Thyroid gland (tissue), 4 donors: ENCODE data around the gene TMC6. TPM values are rescaled to one million over a fixed set of nuclear protein-coding genes. Genes with fewer than 3 reads are reported as not detected.

Experiments
- DNase-seq, 2 donors: peaks; one replicate each; pipeline ENCODE4 v3.0.0-alpha.2; 2019
- H3K27ac ChIP-seq, 3 donors: fragments of 200-600 bp; sonication (generic); 1 replicate in 2 of 3; 2 replicates in 1 of 3; pipeline ENCODE4 v1.5.1; 2016 to 2019; ENCODE audit warnings: mild to moderate bottlenecking in 1 of 3, moderate library complexity in 1 of 3
- H3K27me3 ChIP-seq: fragments of 200-600 bp; sonication (generic); one replicate; pipeline ENCODE4 v1.5.1; 2019
- H3K36me3 ChIP-seq, 2 donors: fragments of 200-600 bp; sonication (generic); one replicate each; pipeline ENCODE4 v1.5.1; 2016 to 2019
- H3K4me1 ChIP-seq, 2 donors: fragments of 200-600 bp; sonication (generic); one replicate each; pipeline ENCODE4 v1.5.1; 2017 to 2019
- H3K4me3 ChIP-seq, 3 donors: fragments of 200-600 bp; sonication (generic); replicated peaks in 1 of 3; 1 replicate in 2 of 3; 2 replicates in 1 of 3; pipeline ENCODE4 v1.5.1; 2016; ENCODE audit warnings: mild to moderate bottlenecking in 1 of 3
- H3K9me3 ChIP-seq: fragments of 200-600 bp; sonication (generic); one replicate; pipeline ENCODE4 v1.5.1; 2017
- CTCF ChIP-seq, 6 experiments: fragments of 200-600 bp in 3 of 6; fragments of 450-650 bp in 3 of 6; sonication (generic) in 3 of 6; IDR thresholded peaks; one replicate each; pipeline ENCODE4 v1.5.1; 2016 to 2019; ENCODE audit warnings: antibody characterized with exemption in 6 of 6, mild to moderate bottlenecking in 2 of 6, inconsistent platforms in 1 of 6, moderate library complexity in 1 of 6
- POLR2A ChIP-seq, 2 donors: fragments of 450-650 bp; IDR thresholded peaks; one replicate each; pipeline ENCODE4 v1.6.1; 2017; ENCODE audit warnings: antibody characterized with exemption in 2 of 2, mild to moderate bottlenecking in 2 of 2, moderate library complexity in 1 of 2
- WGBS, 2 donors: methylation state at CpG; one replicate each; pipeline ENCODE4 v1.1.5; 2017; 5-methylcytosine and 5-hydroxymethylcytosine counted together
- intact Hi-C: fragments of 100-400 bp; cut with DNase I; formaldehyde crosslinking; loops from one replicate; pipeline ENCODE4 v1.15.1; 2023
- total RNA-seq, 4 donors: library from RNA; depleted of rRNA; stranded (reverse); fragments of >200 nt; gene quantifications; one replicate each; pipeline ENCODE4 v1.2.3, GENCODE V29; 2016

Gene TMC6
- total RNA-seq, 4 donors from 2014 or later = 10.0 to 22.8 (median 20.4) TPM

GRCh38 chr17:78081551-78081950, 47.0 kb downstream of the TMC6 start:
- no peak overlapping the region for H3K4me3 ChIP-seq
- no peaks in the 10 kb centered on the region for H3K4me1 ChIP-seq
- H3K36me3 ChIP-seq = peaks cover 18 to 54% of the 10 kb centered on the region in 2 donors
- no peak overlapping the region for H3K27ac ChIP-seq
- no peak for DNase-seq
- intact Hi-C loops = no loop called here
- H3K27me3 ChIP-seq = no peaks in the 10 kb centered on the region
- no peaks in the 10 kb centered on the region for H3K9me3 ChIP-seq
- TF ChIP-seq POLR2A (IDR thresholded peaks at IDR 0.05) (no peak), CTCF (IDR thresholded peaks at IDR 0.05) (no peak)
- 93 to 97% methylated on average over 3 of the region's 3 CpGs for WGBS, 2 donors

GRCh38 chr17:78079253-78079652, 49.3 kb downstream of the TMC6 start:
- intact Hi-C loops = no loop called here
- Histone ChIP-seq H3K27me3 (no peaks in the 10 kb centered on the region), H3K4me1 (no peaks in the 10 kb centered on the region), H3K4me3 (no peak overlapping the region), H3K36me3 (peaks cover 31 to 70% of the 10 kb centered on the region in 2 donors), H3K27ac (no peak overlapping the region), H3K9me3 (no peaks in the 10 kb centered on the region)
- 91 to 97% methylated on average over 5 to 6 of the region's 6 CpGs for WGBS, 2 donors
- DNase-seq = no peak
- TF ChIP-seq CTCF (IDR thresholded peaks at IDR 0.05) (no peak), POLR2A (IDR thresholded peaks at IDR 0.05) (no peak)

GRCh38 chr17:78075545-78075944, 53.0 kb downstream of the TMC6 start:
- Histone ChIP-seq H3K27ac (no peak overlapping the region), H3K4me3 (no peak overlapping the region), H3K36me3 (peaks cover 46 to 82% of the 10 kb centered on the region in 2 donors), H3K27me3 (no peaks in the 10 kb centered on the region), H3K4me1 (no peaks in the 10 kb centered on the region), H3K9me3 (no peaks in the 10 kb centered on the region)
- DNase-seq = no peak
- TF ChIP-seq CTCF (IDR thresholded peaks at IDR 0.05) = no peak
- TF ChIP-seq POLR2A (IDR thresholded peaks at IDR 0.05) = no peak
- 95 to 98% methylated on average over 5 of the region's 5 CpGs for WGBS, 2 donors
- intact Hi-C loops = no loop called here

GRCh38 chr17:78075011-78075410, 53.5 kb downstream of the TMC6 start:
- 95 to 96% methylated on average over 10 of the region's 10 CpGs for WGBS, 2 donors
- no peaks in the 10 kb centered on the region for H3K4me1 ChIP-seq
- DNase-seq = no peak
- peaks cover 41 to 80% of the 10 kb centered on the region in 2 donors for H3K36me3 ChIP-seq
- intact Hi-C loops = no loop called here
- TF ChIP-seq POLR2A (IDR thresholded peaks at IDR 0.05) (no peak), CTCF (IDR thresholded peaks at IDR 0.05) (no peak)
- H3K27ac ChIP-seq = no peak overlapping the region
- H3K27me3 ChIP-seq = no peaks in the 10 kb centered on the region
- no peak overlapping the region for H3K4me3 ChIP-seq
- H3K9me3 ChIP-seq = no peaks in the 10 kb centered on the region

- intact Hi-C loops = no loop called here
- no peaks in the 10 kb centered on the region for H3K9me3 ChIP-seq
- peaks cover 39 to 68% of the 10 kb centered on the region in 2 donors for H3K36me3 ChIP-seq
- no peak overlapping the region for H3K27ac ChIP-seq
- no peak overlapping the region for H3K4me3 ChIP-seq
- DNase-seq = no peak
- TF ChIP-seq POLR2A (IDR thresholded peaks at IDR 0.05) (no peak), CTCF (IDR thresholded peaks at IDR 0.05) (no peak)
- no peaks in the 10 kb centered on the region for H3K27me3 ChIP-seq
- no peaks in the 10 kb centered on the region for H3K4me1 ChIP-seq
- WGBS, 2 donors = 96 to 98% methylated on average over 3 of the region's 3 CpGs
These were observed 55.6 kb downstream of the TMC6 start for GRCh38 chr17:78072961-78073360.
